ENCODE results near the gene LAMP5.

GRCh38 chr20:9509246-9509645 lies 5.1 kb upstream of the LAMP5 start:
- TF ChIP-seq HNRNPL (IDR thresholded peaks at IDR 0.05; ENCODE audit: low read depth, low read length): no peak
- no peak for TF ChIP-seq BMI1 (IDR thresholded peaks at IDR 0.05; ENCODE audit: low read length)
- no peak for TF ChIP-seq CBX5 (IDR thresholded peaks at IDR 0.05; ENCODE audit: borderline replicate concordance, low read depth)
- no peak for TF ChIP-seq CTCF (IDR thresholded peaks at IDR 0.05 in 2 of 3, conservative IDR thresholded peaks at IDR 0.05 in 1 of 3; ENCODE audit: insufficient read depth in 2 of 3, low read depth in 1 of 3, low read length in 3 of 3)
- TF ChIP-seq CHD7 (IDR thresholded peaks at IDR 0.05; ENCODE audit: low read depth, low read length): no peak
- no peak for TF ChIP-seq EZH2 (IDR thresholded peaks at IDR 0.05; ENCODE audit: borderline replicate concordance, low read depth, low read length)
- TF ChIP-seq POLR2A (conservative IDR thresholded peaks at IDR 0.05): no peak
- no peak for TF ChIP-seq MYNN (IDR thresholded peaks at IDR 0.05)
- no peak for TF ChIP-seq MYNN (CRISPR knock-in tag; IDR thresholded peaks at IDR 0.05)
- no peak for TF ChIP-seq MXI1 (IDR thresholded peaks at IDR 0.05; ENCODE audit: low read depth, low read length)

Data from K562 (cell line).